ENCODE data around the gene ARHGAP24. TPM values are rescaled to one million over a fixed set of nuclear protein-coding genes. Genes with fewer than 3 reads are reported as not detected.

The ARHGAP24 gene
- total RNA-seq, 4 donors from 2014 or later: 54.8 to 88.6 (median 62.6) TPM

- TF ChIP-seq, protein P1, sequence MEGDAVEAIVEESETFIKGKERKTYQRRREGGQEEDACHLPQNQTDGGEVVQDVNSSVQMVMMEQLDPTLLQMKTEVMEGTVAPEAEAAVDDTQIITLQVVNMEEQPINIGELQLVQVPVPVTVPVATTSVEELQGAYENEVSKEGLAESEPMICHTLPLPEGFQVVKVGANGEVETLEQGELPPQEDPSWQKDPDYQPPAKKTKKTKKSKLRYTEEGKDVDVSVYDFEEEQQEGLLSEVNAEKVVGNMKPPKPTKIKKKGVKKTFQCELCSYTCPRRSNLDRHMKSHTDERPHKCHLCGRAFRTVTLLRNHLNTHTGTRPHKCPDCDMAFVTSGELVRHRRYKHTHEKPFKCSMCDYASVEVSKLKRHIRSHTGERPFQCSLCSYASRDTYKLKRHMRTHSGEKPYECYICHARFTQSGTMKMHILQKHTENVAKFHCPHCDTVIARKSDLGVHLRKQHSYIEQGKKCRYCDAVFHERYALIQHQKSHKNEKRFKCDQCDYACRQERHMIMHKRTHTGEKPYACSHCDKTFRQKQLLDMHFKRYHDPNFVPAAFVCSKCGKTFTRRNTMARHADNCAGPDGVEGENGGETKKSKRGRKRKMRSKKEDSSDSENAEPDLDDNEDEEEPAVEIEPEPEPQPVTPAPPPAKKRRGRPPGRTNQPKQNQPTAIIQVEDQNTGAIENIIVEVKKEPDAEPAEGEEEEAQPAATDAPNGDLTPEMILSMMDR (IDR thresholded peaks at IDR 0.05; ENCODE audit: low read depth): no peak
These were observed 11.6 kb downstream of the ARHGAP24 start for GRCh38 chr4:85486425-85487086.

GRCh38 chr4:85488416-85488815 is 13.5 kb downstream of the ARHGAP24 start:
- TF ChIP-seq, protein P1 (IDR thresholded peaks at IDR 0.05; ENCODE audit: low read depth): no peak

GRCh38 chr4:85489273-85489981 is 14.5 kb downstream of the ARHGAP24 start:
- TF ChIP-seq, protein P1 (IDR thresholded peaks at IDR 0.05; ENCODE audit: low read depth): no peak

DNA sequence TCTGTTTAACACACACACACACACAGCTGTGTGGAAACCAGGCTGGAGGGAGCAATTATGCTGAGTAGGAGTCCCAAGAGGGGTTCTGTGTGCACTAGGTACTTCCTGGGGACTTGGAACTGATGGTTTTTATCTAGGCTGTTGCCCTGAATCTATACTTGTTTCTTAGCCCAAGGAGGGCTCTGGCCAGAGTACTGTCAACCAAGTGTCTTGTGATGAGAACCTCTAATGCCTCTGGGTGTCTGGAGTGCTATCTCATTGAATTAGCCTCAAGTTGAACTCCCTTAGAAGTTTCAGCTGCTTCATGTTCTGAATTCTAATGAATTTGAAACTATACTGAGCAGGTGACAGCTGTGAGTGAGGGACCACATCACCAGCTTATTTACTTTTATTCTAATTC is 16.6 kb downstream of the ARHGAP24 start:
- TF ChIP-seq, protein P1 (IDR thresholded peaks at IDR 0.05; ENCODE audit: low read depth): no peak

- TF ChIP-seq, protein P1 (IDR thresholded peaks at IDR 0.05; ENCODE audit: low read depth): no peak
These were observed 17.4 kb downstream of the ARHGAP24 start for GRCh38 chr4:85492336-85492735.

- TF ChIP-seq, protein P1 (IDR thresholded peaks at IDR 0.05; ENCODE audit: low read depth): no peak
These were observed 20.7 kb downstream of the ARHGAP24 start for GRCh38 chr4:85495621-85496020.

DNA sequence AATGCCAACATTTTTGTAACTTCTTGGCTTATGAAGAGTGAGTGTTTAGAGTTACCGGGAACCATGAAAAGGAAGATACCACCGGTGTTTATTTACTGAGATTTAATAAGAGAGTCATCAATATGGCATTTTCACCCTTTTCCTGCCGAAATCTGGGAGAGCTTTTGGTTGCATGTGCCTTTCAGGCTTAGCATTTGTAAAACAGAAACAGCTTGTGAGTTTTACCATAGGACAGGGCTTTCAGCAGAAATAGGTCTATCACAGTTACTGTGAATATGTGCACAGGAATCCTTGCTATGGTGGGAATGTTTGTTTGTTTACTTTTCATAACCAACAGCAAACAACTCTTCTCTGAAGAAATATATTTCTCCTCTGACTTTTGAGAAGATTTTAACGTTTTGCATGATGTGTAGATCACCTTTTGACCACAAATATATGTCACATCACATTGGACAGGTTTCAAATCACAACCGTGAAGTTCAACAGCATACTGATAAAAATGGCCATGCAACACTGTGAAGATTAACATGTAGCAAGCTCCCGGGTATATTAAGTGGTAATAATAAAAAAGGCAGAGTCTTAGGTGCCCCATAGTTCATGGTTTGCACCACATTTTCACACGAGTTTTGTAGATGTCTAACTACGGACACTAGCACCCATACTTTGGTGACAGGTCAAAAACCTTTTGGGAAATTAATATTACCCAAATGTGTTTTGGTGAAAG is 21.3 kb downstream of the ARHGAP24 start:
- TF ChIP-seq, protein P1 (IDR thresholded peaks at IDR 0.05; ENCODE audit: low read depth): no peak

All from subcutaneous adipose tissue (tissue), 4 donors.